Measurements from ENCODE around the gene DLG2. TPM values are rescaled to one million over a fixed set of nuclear protein-coding genes. Genes with fewer than 3 reads are reported as not detected.

DLG2 gene
- total and polyA plus RNA-seq, 4 donors = 0.30 to 5.5 (median 0.68) TPM

GRCh38 chr11:84543367-84544159 is 1083.6 kb downstream of the DLG2 start:
- TF ChIP-seq EGR1 (IDR thresholded peaks at IDR 0.05; ENCODE audit: low read depth in 2 of 2) (no peak), ATF3 (IDR thresholded peaks at IDR 0.05) (no peak), JUND (IDR thresholded peaks at IDR 0.05) (no peak), HNF4A (conservative IDR thresholded peaks at IDR 0.05) (no peak), NR2F2 (IDR thresholded peaks at IDR 0.05) (no peak), GABPA (IDR thresholded peaks at IDR 0.05 in 1 of 2, conservative IDR thresholded peaks at IDR 0.05 in 1 of 2) (no peak), FOXA2 (IDR thresholded peaks at IDR 0.05) (no peak), REST (IDR thresholded peaks at IDR 0.05) (no peak), MAX (IDR thresholded peaks at IDR 0.05) (no peak), FOXA1 (IDR thresholded peaks at IDR 0.05) (no peak), CTCF (IDR thresholded peaks at IDR 0.05; ENCODE audit: low read depth, low read length, missing input control) (no peak), TAF1 (conservative IDR thresholded peaks at IDR 0.05) (no peak), RXRA (IDR thresholded peaks at IDR 0.05) (no peak), SP1 (IDR thresholded peaks at IDR 0.05) (no peak), ZBTB33 (IDR thresholded peaks at IDR 0.05) (no peak), HNF4G (IDR thresholded peaks at IDR 0.05) (no peak), YY1 (IDR thresholded peaks at IDR 0.05) (no peak)
- H3K9me3 ChIP-seq (ENCODE audit: control insufficient read depth in 4 of 4, low read length in 3 of 4) = no peaks in the 10 kb centered on the region
- no peak overlapping the region for H3K9ac ChIP-seq (ENCODE audit: low read depth in 1 of 2, low read length in 2 of 2)
- H3K27me3 ChIP-seq (ENCODE audit: control insufficient read depth in 4 of 4, insufficient read depth in 4 of 4, low read length in 3 of 4) = no peaks in the 10 kb centered on the region
- H3K4me3 ChIP-seq (ENCODE audit: low read depth in 1 of 3, low read length in 3 of 3) = no peak overlapping the region
- no peak for DNase-seq (ENCODE audit: low spot score)
- 46% methylated on average over 5 of the region's 5 CpGs for WGBS
- no peaks in the 10 kb centered on the region for H3K36me3 ChIP-seq (ENCODE audit: control insufficient read depth in 4 of 4, insufficient read depth in 3 of 4, low read depth in 1 of 4, low read length in 3 of 4)
- H3K4me1 ChIP-seq (ENCODE audit: control insufficient read depth in 4 of 4, insufficient read depth in 4 of 4, low read length in 3 of 4) = no peaks in the 10 kb centered on the region
- H3K27ac ChIP-seq (ENCODE audit: low read depth in 1 of 2, low read length in 2 of 2) = no peak overlapping the region
